ENCODE results near the gene MCHR2. TPM values are rescaled to one million over a fixed set of nuclear protein-coding genes. Genes with fewer than 3 reads are reported as not detected.

The MCHR2 gene
- polyA plus RNA-seq, 1 donor (not counting 4 experiments of a cell fraction or from before 2014, with no cell fraction given): not detected

- Histone ChIP-seq H2AFZ (ENCODE audit: control insufficient read depth, low read length) (no peak overlapping the region), H3K9me1 (ENCODE audit: control insufficient read depth, extremely low read depth, insufficient read depth, low read length) (no peaks in the 10 kb centered on the region), H3K9me3 (ENCODE audit: control insufficient read depth, low read depth, low read length) (no peaks in the 10 kb centered on the region), H3K9ac (ENCODE audit: control insufficient read depth, extremely low read depth, insufficient read depth, low read length) (no peak overlapping the region), H4K20me1 (ENCODE audit: control insufficient read depth, extremely low read depth, insufficient read depth, low read length) (no peaks in the 10 kb centered on the region), H3K79me2 (ENCODE audit: control insufficient read depth, insufficient read depth, low read length) (no peaks in the 10 kb centered on the region), H3K4me2 (ENCODE audit: control insufficient read depth, extremely low read depth, insufficient read depth, low read depth, low read length) (no peak overlapping the region), H3K4me1 (ENCODE audit: control insufficient read depth, extremely low read depth, insufficient read depth, low read length) (no peaks in the 10 kb centered on the region), H3K27me3 (ENCODE audit: control insufficient read depth, extremely low read depth, insufficient read depth, low read length) (no peaks in the 10 kb centered on the region), H3K27ac (ENCODE audit: control insufficient read depth, insufficient read depth, low read length) (no peak overlapping the region), H3K36me3 (ENCODE audit: control insufficient read depth in 2 of 2, extremely low read depth in 1 of 2, insufficient read depth in 2 of 2, low read length in 2 of 2) (no peaks in the 10 kb centered on the region), H3K4me3 (ENCODE audit: control insufficient read depth in 2 of 3, extremely low read depth in 1 of 3, insufficient read depth in 2 of 3, low read depth in 1 of 3, low read length in 3 of 3) (no peak overlapping the region)
- dilution Hi-C loops (cut with MboI; ENCODE audit: extremely low pct_ligation_motif_present, low sequenced_read_pairs): no loop called here
- DNase-seq (ENCODE audit: low read depth, low spot score) (no peak), FAIRE-seq (no peak)
- no peak for TF ChIP-seq EZH2 (IDR thresholded peaks at IDR 0.05; ENCODE audit: low read length)
These were observed 53.4 kb downstream of the MCHR2 start for GRCh38 chr6:99940582-99940981.

DNA sequence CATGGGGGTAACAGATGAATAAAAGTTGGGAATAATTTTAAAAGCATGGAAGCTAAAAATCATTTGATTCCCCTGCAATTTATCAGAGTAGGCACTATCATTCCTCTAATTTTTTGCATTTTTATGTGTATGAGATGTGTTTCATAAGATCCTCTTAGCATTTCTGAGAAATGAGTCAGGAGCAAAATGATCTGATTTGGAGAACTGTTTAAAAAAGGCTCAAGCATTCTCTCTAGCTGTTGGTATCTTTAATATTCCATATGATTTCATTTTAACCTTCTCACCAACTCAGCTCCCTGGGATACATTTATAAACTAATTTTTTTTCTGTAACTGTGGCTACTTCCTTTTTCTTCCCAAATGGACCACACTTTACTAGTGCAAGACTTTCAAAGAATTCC lies 60.9 kb downstream of the MCHR2 start:
- H3K9me3 ChIP-seq (ENCODE audit: control insufficient read depth, low read depth, low read length): no peaks in the 10 kb centered on the region
- no peak overlapping the region for H3K9ac ChIP-seq (ENCODE audit: control insufficient read depth, extremely low read depth, insufficient read depth, low read length)
- dilution Hi-C loops (cut with MboI; ENCODE audit: extremely low pct_ligation_motif_present, low sequenced_read_pairs): no loop called here
- no peaks in the 10 kb centered on the region for H3K36me3 ChIP-seq (ENCODE audit: control insufficient read depth in 2 of 2, extremely low read depth in 1 of 2, insufficient read depth in 2 of 2, low read length in 2 of 2)
- no peak for TF ChIP-seq CTCF (optimal IDR thresholded peaks at IDR 0.05 in 1 of 3, IDR thresholded peaks at IDR 0.05 in 1 of 3, conservative IDR thresholded peaks at IDR 0.05 in 1 of 3; ENCODE audit: extremely low read depth in 1 of 3, insufficient read depth in 2 of 3, low read length in 3 of 3)
- TF ChIP-seq EZH2 (IDR thresholded peaks at IDR 0.05; ENCODE audit: low read length): no peak
- DNase-seq (ENCODE audit: low read depth, low spot score) (no peak), FAIRE-seq (peak; percentile 39)
- H3K27ac ChIP-seq (ENCODE audit: control insufficient read depth, insufficient read depth, low read length): no peak overlapping the region
- no peaks in the 10 kb centered on the region for H4K20me1 ChIP-seq (ENCODE audit: control insufficient read depth, extremely low read depth, insufficient read depth, low read length)
- no peaks in the 10 kb centered on the region for H3K9me1 ChIP-seq (ENCODE audit: control insufficient read depth, extremely low read depth, insufficient read depth, low read length)
- peak overlapping the region; percentile 41 for H3K4me2 ChIP-seq (ENCODE audit: control insufficient read depth, extremely low read depth, insufficient read depth, low read depth, low read length)
- no peaks in the 10 kb centered on the region for H3K79me2 ChIP-seq (ENCODE audit: control insufficient read depth, insufficient read depth, low read length)
- no peak overlapping the region for H3K4me3 ChIP-seq (ENCODE audit: control insufficient read depth in 2 of 3, extremely low read depth in 1 of 3, insufficient read depth in 2 of 3, low read depth in 1 of 3, low read length in 3 of 3)
- H2AFZ ChIP-seq (ENCODE audit: control insufficient read depth, low read length): peak overlapping the region; percentile 5
- peaks cover 11% of the 10 kb centered on the region for H3K4me1 ChIP-seq (ENCODE audit: control insufficient read depth, extremely low read depth, insufficient read depth, low read length)
- no peaks in the 10 kb centered on the region for H3K27me3 ChIP-seq (ENCODE audit: control insufficient read depth, extremely low read depth, insufficient read depth, low read length)

DNA sequence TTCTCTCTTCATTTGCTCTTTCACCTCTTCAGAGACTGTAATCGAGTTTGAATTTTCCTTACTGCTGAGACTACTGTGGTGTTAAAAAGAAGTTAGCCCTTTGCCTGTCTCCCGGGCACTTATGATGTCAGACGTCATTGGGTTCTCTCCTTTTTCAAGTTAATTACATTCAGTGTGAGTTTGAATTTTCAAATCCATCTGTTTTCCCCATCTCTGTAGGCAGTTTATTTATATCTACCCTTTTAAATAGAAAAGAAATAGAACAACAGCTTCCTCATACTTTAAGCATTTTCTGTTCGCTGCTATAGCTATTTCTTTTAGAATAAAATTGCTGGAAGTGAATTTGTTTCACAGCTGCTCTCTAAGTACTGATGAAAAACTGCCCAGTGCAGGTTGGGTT lies 81.4 kb downstream of the MCHR2 start:
- no peaks in the 10 kb centered on the region for H3K4me1 ChIP-seq (ENCODE audit: control insufficient read depth, extremely low read depth, insufficient read depth, low read length)
- dilution Hi-C loops (cut with MboI; ENCODE audit: extremely low pct_ligation_motif_present, low sequenced_read_pairs): no loop called here

More for the DNA sequence above, 81.4 kb downstream of the MCHR2 start:
- Histone ChIP-seq H3K4me2 (ENCODE audit: control insufficient read depth, extremely low read depth, insufficient read depth, low read depth, low read length) (no peak overlapping the region), H2AFZ (ENCODE audit: control insufficient read depth, low read length) (no peak overlapping the region), H4K20me1 (ENCODE audit: control insufficient read depth, extremely low read depth, insufficient read depth, low read length) (no peaks in the 10 kb centered on the region), H3K79me2 (ENCODE audit: control insufficient read depth, insufficient read depth, low read length) (no peaks in the 10 kb centered on the region), H3K9ac (ENCODE audit: control insufficient read depth, extremely low read depth, insufficient read depth, low read length) (no peak overlapping the region), H3K9me1 (ENCODE audit: control insufficient read depth, extremely low read depth, insufficient read depth, low read length) (no peaks in the 10 kb centered on the region), H3K4me3 (ENCODE audit: control insufficient read depth in 2 of 3, extremely low read depth in 1 of 3, insufficient read depth in 2 of 3, low read depth in 1 of 3, low read length in 3 of 3) (no peak overlapping the region), H3K27me3 (ENCODE audit: control insufficient read depth, extremely low read depth, insufficient read depth, low read length) (no peaks in the 10 kb centered on the region), H3K9me3 (ENCODE audit: control insufficient read depth, low read depth, low read length) (no peaks in the 10 kb centered on the region), H3K36me3 (ENCODE audit: control insufficient read depth in 2 of 2, extremely low read depth in 1 of 2, insufficient read depth in 2 of 2, low read length in 2 of 2) (no peaks in the 10 kb centered on the region), H3K27ac (ENCODE audit: control insufficient read depth, insufficient read depth, low read length) (no peak overlapping the region)
- FAIRE-seq (no peak), DNase-seq (ENCODE audit: low read depth, low spot score) (no peak)
- TF ChIP-seq EZH2 (IDR thresholded peaks at IDR 0.05; ENCODE audit: low read length): no peak

Measured in keratinocyte (primary cell).